ENCODE results near the gene PHF20. TPM values are rescaled to one million over a fixed set of nuclear protein-coding genes. Genes with fewer than 3 reads are reported as not detected.

The PHF20 gene
- total and polyA plus RNA-seq, 2 of the 13 experiments (the other 11 are each of a cell fraction or from before 2014, with no cell fraction given) = 22.8 to 34.1 TPM

DNA sequence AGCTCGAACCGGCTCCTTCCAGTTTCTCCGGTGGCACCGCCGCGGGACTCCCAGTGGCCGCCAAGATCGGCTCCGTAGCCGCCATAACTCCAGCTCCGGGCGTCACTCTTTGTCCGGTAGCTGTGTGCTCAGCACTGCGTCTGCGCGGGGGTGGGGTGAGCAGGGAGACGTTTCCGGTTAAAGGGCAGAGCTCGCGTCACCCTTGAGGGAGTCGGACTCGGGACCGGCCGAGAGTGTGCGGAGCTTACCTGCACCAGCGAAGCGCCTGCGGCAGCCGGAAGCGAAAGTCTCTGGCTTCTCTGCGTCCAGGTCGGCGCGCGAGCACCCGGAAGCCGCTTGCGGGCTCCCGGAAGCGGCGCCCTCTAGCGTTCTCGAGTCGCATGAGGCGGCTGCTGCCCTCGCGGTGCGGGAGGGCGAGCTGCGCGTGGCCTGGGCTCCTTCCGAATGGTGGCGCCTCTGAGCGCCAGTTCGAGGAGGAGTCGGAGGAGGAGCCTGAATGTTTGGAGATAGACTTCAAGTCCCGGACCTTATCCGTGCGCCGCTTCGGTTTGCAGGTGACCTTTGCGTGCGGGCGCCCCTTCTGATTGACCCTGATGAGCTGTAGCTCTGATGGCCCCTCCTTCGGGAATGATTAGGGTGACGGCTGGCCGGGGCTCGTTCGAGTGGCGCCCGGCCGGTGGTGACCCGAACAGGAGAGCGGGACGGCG lies 182.5 kb downstream of the PHF20 start, which contains the start of gene SCAND1 (continued):
- TF ChIP-seq JUNB (CRISPR knock-in tag; IDR thresholded peaks at IDR 0.05; ENCODE audit: borderline replicate concordance) (no peak; the same call in 1 of the 2 replicates), FOXA3 (CRISPR knock-in tag; IDR thresholded peaks at IDR 0.05) (peak; percentile 83), KDM3A (CRISPR knock-in tag; IDR thresholded peaks at IDR 0.05; ENCODE audit: low read depth) (peak; percentile 99; the same call in 1 of the 2 replicates), ZNF484 (CRISPR knock-in tag; IDR thresholded peaks at IDR 0.05; ENCODE audit: borderline replicate concordance, low read depth) (no peak; the same call in 1 of the 2 replicates), RARG (CRISPR knock-in tag; IDR thresholded peaks at IDR 0.05; ENCODE audit: low read depth) (peak; percentile 88; the same call in 1 of the 2 replicates), NR1H2 (CRISPR knock-in tag; IDR thresholded peaks at IDR 0.05; ENCODE audit: borderline replicate concordance, low read depth) (no peak; the same call in 1 of the 2 replicates), MTA3 (CRISPR knock-in tag; IDR thresholded peaks at IDR 0.05) (no peak), ZNF441 (CRISPR knock-in tag; IDR thresholded peaks at IDR 0.05; ENCODE audit: borderline replicate concordance) (peak; percentile 90), ZBTB8A (CRISPR knock-in tag; IDR thresholded peaks at IDR 0.05; ENCODE audit: borderline replicate concordance, low read depth) (peak; percentile 90; the same call in 1 of the 2 replicates), SRY (CRISPR knock-in tag; IDR thresholded peaks at IDR 0.05) (peak; percentile 88), ZNF720 (CRISPR knock-in tag; IDR thresholded peaks at IDR 0.05) (peak; percentile 90; the same call in 1 of the 2 replicates), ZNF3 (CRISPR knock-in tag; IDR thresholded peaks at IDR 0.05) (0 out of 2 replicates have a peak, but pooled peaks have one; percentile 75), MXD4 (CRISPR knock-in tag; IDR thresholded peaks at IDR 0.05) (peak; percentile 93), SRF (IDR thresholded peaks at IDR 0.05; ENCODE audit: low read depth, low read length) (peak; percentile 68; the same call in 1 of the 2 replicates), FOXM1 (CRISPR knock-in tag; IDR thresholded peaks at IDR 0.05) (no peak), MEIS2 (CRISPR knock-in tag; IDR thresholded peaks at IDR 0.05) (peak; percentile 95), ZNF329 (CRISPR knock-in tag; IDR thresholded peaks at IDR 0.05; ENCODE audit: low read depth) (peak; percentile 66; the same call in 1 of the 2 replicates), TP53 (CRISPR knock-in tag; conservative IDR thresholded peaks at IDR 0.05) (peak; percentile 85)
- TF ChIP-seq, protein P1, sequence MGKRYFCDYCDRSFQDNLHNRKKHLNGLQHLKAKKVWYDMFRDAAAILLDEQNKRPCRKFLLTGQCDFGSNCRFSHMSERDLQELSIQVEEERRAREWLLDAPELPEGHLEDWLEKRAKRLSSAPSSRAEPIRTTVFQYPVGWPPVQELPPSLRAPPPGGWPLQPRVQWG (CRISPR knock-in tag; IDR thresholded peaks at IDR 0.05; ENCODE audit: borderline replicate concordance, low read depth) = no peak
- TF ChIP-seq, protein P2, sequence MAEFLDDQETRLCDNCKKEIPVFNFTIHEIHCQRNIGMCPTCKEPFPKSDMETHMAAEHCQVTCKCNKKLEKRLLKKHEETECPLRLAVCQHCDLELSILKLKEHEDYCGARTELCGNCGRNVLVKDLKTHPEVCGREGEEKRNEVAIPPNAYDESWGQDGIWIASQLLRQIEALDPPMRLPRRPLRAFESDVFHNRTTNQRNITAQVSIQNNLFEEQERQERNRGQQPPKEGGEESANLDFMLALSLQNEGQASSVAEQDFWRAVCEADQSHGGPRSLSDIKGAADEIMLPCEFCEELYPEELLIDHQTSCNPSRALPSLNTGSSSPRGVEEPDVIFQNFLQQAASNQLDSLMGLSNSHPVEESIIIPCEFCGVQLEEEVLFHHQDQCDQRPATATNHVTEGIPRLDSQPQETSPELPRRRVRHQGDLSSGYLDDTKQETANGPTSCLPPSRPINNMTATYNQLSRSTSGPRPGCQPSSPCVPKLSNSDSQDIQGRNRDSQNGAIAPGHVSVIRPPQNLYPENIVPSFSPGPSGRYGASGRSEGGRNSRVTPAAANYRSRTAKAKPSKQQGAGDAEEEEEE (CRISPR knock-in tag; IDR thresholded peaks at IDR 0.05; ENCODE audit: borderline replicate concordance) = peak; percentile 97; the same call in 1 of the 2 replicates
- TF ChIP-seq, protein P3, sequence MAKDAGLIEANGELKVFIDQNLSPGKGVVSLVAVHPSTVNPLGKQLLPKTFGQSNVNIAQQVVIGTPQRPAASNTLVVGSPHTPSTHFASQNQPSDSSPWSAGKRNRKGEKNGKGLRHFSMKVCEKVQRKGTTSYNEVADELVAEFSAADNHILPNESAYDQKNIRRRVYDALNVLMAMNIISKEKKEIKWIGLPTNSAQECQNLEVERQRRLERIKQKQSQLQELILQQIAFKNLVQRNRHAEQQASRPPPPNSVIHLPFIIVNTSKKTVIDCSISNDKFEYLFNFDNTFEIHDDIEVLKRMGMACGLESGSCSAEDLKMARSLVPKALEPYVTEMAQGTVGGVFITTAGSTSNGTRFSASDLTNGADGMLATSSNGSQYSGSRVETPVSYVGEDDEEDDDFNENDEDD (CRISPR knock-in tag; IDR thresholded peaks at IDR 0.05; ENCODE audit: borderline replicate concordance) = peak; percentile 97
- TF ChIP-seq, protein P4, sequence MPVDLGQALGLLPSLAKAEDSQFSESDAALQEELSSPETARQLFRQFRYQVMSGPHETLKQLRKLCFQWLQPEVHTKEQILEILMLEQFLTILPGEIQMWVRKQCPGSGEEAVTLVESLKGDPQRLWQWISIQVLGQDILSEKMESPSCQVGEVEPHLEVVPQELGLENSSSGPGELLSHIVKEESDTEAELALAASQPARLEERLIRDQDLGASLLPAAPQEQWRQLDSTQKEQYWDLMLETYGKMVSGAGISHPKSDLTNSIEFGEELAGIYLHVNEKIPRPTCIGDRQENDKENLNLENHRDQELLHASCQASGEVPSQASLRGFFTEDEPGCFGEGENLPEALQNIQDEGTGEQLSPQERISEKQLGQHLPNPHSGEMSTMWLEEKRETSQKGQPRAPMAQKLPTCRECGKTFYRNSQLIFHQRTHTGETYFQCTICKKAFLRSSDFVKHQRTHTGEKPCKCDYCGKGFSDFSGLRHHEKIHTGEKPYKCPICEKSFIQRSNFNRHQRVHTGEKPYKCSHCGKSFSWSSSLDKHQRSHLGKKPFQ (CRISPR knock-in tag; IDR thresholded peaks at IDR 0.05; ENCODE audit: insufficient replicate concordance) = peak; percentile 91
- TF ChIP-seq, protein P5, sequence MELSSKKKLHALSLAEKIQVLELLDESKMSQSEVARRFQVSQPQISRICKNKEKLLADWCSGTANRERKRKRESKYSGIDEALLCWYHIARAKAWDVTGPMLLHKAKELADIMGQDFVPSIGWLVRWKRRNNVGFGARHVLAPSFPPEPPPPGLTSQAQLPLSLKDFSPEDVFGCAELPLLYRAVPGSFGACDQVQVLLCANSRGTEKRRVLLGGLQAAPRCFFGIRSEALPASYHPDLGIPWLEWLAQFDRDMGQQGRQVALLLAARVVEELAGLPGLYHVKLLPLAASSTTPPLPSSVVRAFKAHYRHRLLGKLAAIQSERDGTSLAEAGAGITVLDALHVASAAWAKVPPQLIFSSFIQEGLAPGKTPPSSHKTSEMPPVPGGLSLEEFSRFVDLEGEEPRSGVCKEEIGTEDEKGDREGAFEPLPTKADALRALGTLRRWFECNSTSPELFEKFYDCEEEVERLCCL (CRISPR knock-in tag; IDR thresholded peaks at IDR 0.05; ENCODE audit: borderline replicate concordance) = peak; percentile 96
